SK-N-MC (cell line): ENCODE results near the gene ASGR2.

ENCODE experiments used
- DNase-seq: peaks from one replicate; pipeline ENCODE4 v3.0.0-alpha.2; 2011; ENCODE audit warnings: low read depth, low spot score
- H3K27ac ChIP-seq: fragments of 200-600 bp; sonication (generic); 2 replicates; pipeline ENCODE4 v1.5.1; 2016; ENCODE audit warnings: mixed run types
- H3K36me3 ChIP-seq: fragments of 200-600 bp; sonication (generic); 2 replicates; pipeline ENCODE4 v1.6.1; 2017; ENCODE audit warnings: antibody characterized with exemption, low read length, mixed read lengths; ENCODE audit not compliant: insufficient read depth
- H3K4me3 ChIP-seq: fragments of 200-600 bp; sonication (generic); 2 replicates; pipeline ENCODE4 v1.5.1; 2016
- H3K9ac ChIP-seq: fragments of 200-600 bp; sonication (generic); 2 replicates; pipeline ENCODE4 v1.8.0; 2017; ENCODE audit warnings: mixed run types, mixed read lengths; ENCODE audit not compliant: insufficient read length
- H3K9me3 ChIP-seq: fragments of 200-600 bp; sonication (generic); 2 replicates; pipeline ENCODE4 v1.6.1; 2017; ENCODE audit warnings: low read depth, mild to moderate bottlenecking, antibody characterized with exemption, low read length, moderate library complexity, mixed read lengths
- EZH2 ChIP-seq: fragments of 200-600 bp; sonication (generic); IDR thresholded peaks from one replicate; pipeline ENCODE4 v1.6.1; 2017; ENCODE audit warnings: antibody characterized with exemption
- FOXP2 ChIP-seq: optimal IDR thresholded peaks from 2 replicates; pipeline ENCODE3; 2011; ENCODE audit warnings: mild to moderate bottlenecking, moderate library complexity; ENCODE audit not compliant: insufficient read depth; ENCODE audit errors: extremely low read length, control extremely low read depth
- POLR2AphosphoS5 ChIP-seq: IDR thresholded peaks from 2 replicates; pipeline ENCODE4 v1.6.1; 2012; ENCODE audit warnings: mild to moderate bottlenecking, low read depth, low read length, borderline replicate concordance

Gene ASGR2

DNA sequence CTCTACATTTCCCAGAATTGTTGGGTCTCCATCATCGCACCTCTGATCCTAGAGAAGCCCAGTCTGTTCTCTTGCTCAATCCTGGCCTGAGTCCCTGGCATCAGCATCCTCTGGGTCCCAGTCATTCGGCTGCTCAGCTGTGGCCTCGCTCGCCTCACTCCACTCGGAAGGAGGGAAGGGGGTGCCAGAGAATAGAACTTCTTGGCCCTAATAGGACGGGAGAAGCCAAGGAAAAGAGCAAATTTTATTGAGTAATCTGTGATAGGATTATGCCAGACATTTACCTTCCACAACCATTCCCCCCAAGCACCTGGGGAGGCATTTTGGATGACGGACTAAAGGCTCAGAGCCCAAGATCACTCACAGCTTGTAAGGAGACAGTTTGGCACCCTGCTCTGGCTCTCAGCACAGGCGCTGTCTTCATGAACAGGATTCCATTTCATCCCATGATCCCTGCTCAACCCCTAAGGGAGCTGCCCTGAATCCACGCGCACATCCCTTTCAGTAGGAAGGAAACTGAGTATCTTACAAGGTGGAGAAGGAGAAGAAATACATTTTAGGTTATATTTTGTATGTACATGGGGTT, 34.1 kb downstream of the ASGR2 start:
- no peak for TF ChIP-seq FOXP2
- Histone ChIP-seq H3K27ac (no peak overlapping the region), H3K36me3 (no peaks in the 10 kb centered on the region), H3K9ac (no peak overlapping the region), H3K9me3 (no peaks in the 10 kb centered on the region), H3K4me3 (no peak overlapping the region)
- no peak for DNase-seq

DNA sequence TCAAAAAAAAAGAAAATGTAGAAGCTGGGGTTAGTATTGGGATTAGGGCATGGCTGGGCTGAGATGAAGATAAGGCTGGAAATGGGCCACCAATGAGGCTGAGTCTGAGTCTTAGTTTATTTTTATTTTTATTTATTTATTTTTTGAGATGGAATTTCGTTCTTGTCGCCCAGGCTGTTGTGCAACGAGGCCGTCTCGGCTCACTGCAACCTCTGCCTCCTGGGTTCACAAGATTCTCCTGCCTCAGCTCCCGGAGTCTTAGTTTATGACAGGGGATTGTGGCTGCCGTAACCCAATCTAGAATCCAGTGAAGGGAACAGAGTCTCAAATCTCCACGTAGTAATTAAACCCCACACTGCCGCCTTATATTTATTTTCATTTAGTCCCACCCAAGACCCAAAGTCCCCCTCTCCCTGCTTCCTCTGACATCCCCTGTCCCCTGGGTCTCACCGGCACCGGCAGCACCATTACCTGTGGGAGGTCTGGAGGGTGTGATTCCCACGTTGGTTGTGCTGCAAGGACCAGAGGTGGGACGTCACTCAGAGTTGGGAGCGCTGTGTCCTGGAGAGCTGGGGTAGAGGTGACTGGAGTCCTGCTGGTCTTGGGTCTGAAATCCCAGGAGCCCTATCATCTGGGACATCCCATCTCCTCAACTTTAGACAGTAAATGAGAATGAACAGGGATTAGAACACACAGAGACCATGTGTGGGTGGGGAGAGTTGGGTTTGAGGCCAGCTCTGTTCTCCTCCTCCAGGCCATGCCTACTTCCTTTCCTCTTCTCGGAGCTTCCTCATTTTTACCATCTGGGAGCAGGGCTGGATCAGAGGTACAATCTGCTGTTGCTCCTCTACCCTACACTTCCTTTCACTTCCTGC, 34.8 kb downstream of the ASGR2 start, which contains the start of gene CLEC10A:
Gene CLEC10A (minus strand): TSS at position 671 of the 875 bp plus-strand sequence. CDS start 1,439 bp downstream, outside the sequence.
- no peaks in the 10 kb centered on the region for H3K36me3 ChIP-seq
- no peak within 1 kb of the TSS for H3K27ac ChIP-seq
- no peak for TF ChIP-seq POLR2AphosphoS5
- no peak for TF ChIP-seq EZH2
- TF ChIP-seq FOXP2, result no peak
- no peak for DNase-seq
- no peaks in the 10 kb centered on the region for H3K9me3 ChIP-seq
- H3K4me3 ChIP-seq, result no peak within 1 kb of the TSS
- H3K9ac ChIP-seq, result no peak within 1 kb of the TSS

DNA sequence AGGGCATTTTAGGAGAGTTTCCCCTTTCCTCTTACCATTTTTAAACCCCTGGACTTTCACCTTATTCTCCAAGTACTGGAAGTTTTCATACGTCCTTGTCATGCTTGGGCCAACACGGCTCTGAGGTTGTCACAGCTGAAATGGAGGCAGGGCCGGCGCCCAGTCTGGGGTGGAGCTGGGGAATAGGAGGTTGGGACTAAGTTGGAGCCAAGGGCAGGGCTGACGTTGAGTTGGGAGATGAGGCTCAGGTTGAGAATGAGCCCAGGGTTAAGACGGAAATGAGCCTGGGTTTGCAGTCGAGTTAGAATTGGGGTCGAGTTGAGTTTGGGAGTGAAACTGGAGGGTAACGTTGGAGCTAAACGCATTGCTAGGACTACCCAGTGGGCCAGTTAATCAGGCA, 35.9 kb downstream of the ASGR2 start:
- Histone ChIP-seq H3K4me3 (no peak overlapping the region), H3K9me3 (no peaks in the 10 kb centered on the region), H3K27ac (no peak overlapping the region), H3K9ac (no peak overlapping the region), H3K36me3 (no peaks in the 10 kb centered on the region)
- no peak for DNase-seq
- no peak for TF ChIP-seq FOXP2
- TF ChIP-seq POLR2AphosphoS5, result no peak
- no peak for TF ChIP-seq EZH2

- H3K36me3 ChIP-seq, result no peaks in the 10 kb centered on the region
- no peaks in the 10 kb centered on the region for H3K9me3 ChIP-seq
- TF ChIP-seq FOXP2 (no peak), EZH2 (no peak), POLR2AphosphoS5 (no peak)
- no peak overlapping the region for H3K27ac ChIP-seq
- no peak overlapping the region for H3K9ac ChIP-seq
- DNase-seq, result no peak
- H3K4me3 ChIP-seq, result no peak overlapping the region
Measured at GRCh38 chr17:7077911-7078546, 36.6 kb downstream of the ASGR2 start.

DNA sequence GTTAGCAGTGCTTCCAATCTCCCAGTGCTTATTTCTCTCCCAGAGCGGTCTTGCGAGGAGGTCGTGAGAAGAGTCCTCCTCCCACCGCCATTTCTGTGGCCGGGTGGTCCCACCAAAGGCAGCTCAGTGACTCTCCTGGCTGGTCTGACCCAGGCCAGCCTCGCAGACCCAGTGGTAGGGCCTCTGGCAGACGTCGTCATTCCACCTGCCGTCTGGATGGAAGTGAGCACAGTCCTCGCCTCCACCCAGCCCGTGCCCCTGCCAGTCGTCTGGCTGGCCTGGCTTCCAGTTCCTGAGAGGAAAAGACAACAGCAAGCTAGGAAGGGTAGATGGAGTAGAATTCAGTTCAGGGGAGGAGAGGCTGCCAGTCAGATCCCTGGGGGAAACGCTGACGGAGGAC, 39.7 kb downstream of the ASGR2 start:
- Histone ChIP-seq H3K27ac (no peak overlapping the region), H3K9me3 (no peaks in the 10 kb centered on the region), H3K9ac (no peak overlapping the region), H3K4me3 (no peak overlapping the region), H3K36me3 (no peaks in the 10 kb centered on the region)
- no peak for DNase-seq
- no peak for TF ChIP-seq EZH2
- no peak for TF ChIP-seq POLR2AphosphoS5
- no peak for TF ChIP-seq FOXP2

DNA sequence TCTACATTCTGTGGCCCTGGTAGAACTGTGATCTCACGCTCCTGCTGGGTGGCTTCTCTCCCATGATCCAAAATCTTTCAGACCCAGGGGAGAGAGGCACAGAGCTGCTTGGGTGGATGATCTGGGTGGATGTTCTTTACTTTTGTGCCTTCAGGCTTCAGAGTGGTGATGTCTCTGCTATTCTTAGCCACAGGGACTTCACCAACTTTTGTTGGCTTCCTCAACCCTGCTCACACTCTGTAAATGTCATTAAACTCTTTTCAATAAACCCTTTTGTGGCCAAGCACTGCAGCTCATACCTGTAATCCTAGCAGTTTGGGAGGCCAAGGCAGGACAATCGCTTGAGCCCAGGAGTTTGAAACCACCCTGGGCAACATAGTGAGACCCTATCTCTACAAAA, 42.2 kb downstream of the ASGR2 start:
- DNase-seq, result no peak
- H3K9me3 ChIP-seq, result no peaks in the 10 kb centered on the region; the same call in 1 of the 2 replicates
- no peak overlapping the region for H3K4me3 ChIP-seq
- no peak overlapping the region for H3K9ac ChIP-seq
- TF ChIP-seq EZH2 (no peak), FOXP2 (no peak), POLR2AphosphoS5 (no peak)
- no peak overlapping the region for H3K27ac ChIP-seq
- H3K36me3 ChIP-seq, result no peaks in the 10 kb centered on the region

- Histone ChIP-seq H3K27ac (no peak overlapping the region), H3K9ac (no peak overlapping the region), H3K4me3 (no peak overlapping the region), H3K36me3 (no peaks in the 10 kb centered on the region), H3K9me3 (no peaks in the 10 kb centered on the region; the same call in 1 of the 2 replicates)
- DNase-seq, result no peak
- no peak for TF ChIP-seq EZH2
- no peak for TF ChIP-seq FOXP2
- TF ChIP-seq POLR2AphosphoS5, result no peak
Measured at GRCh38 chr17:7070712-7071111, 43.9 kb downstream of the ASGR2 start.

GRCh38 chr17:7068268-7068667, 46.4 kb downstream of the ASGR2 start:
- no peak for DNase-seq
- H3K4me3 ChIP-seq, result no peak overlapping the region
- TF ChIP-seq FOXP2 (no peak), EZH2 (no peak)
- H3K9me3 ChIP-seq, result no peaks in the 10 kb centered on the region; the same call in 1 of the 2 replicates
- no peak overlapping the region for H3K27ac ChIP-seq
- no peaks in the 10 kb centered on the region for H3K36me3 ChIP-seq
- no peak overlapping the region for H3K9ac ChIP-seq
